ENCODE results near the gene WDCP.
A peak's percentile ranks its signal among the peaks of the same experiment; 100 is the strongest.
"Not testable (repeated sequence)": the region's sequence is repeated elsewhere in the genome, so short reads cannot be mapped to it uniquely, and the experiment has no call there.

Gene WDCP

GRCh38 chr2:24046930-24047702 lies at the start of gene WDCP:
TSS of gene WDCP (minus strand) at chr2:24047391. CDS start at chr2:24039494, 7,897 bp downstream.
- peak within 1 kb of the TSS; percentile 67 for H2AFZ ChIP-seq (ENCODE audit: low read depth, low read length)
- no peaks in the 10 kb centered on the region for H3K9me3 ChIP-seq (ENCODE audit: low read length)
- peak within 1 kb of the TSS; percentile 95 for H3K4me3 ChIP-seq (ENCODE audit: low read length)
- no peaks in the 10 kb centered on the region for H3K27me3 ChIP-seq (ENCODE audit: insufficient read depth, low read length)
- no peaks in the 10 kb centered on the region for H3K36me3 ChIP-seq (ENCODE audit: insufficient read depth, low read length)
- H3K4me1 ChIP-seq (ENCODE audit: insufficient read depth, low read length), result peaks cover 15% of the 10 kb centered on the region

- H2AFZ ChIP-seq (ENCODE audit: low read depth, low read length); H3K27me3 ChIP-seq (ENCODE audit: insufficient read depth, low read length); H3K9me3 ChIP-seq (ENCODE audit: low read length); H3K36me3 ChIP-seq (ENCODE audit: insufficient read depth, low read length); H3K4me3 ChIP-seq (ENCODE audit: low read length); H3K4me1 ChIP-seq (ENCODE audit: insufficient read depth, low read length): not testable (repeated sequence)
Observed at GRCh38 chr2:24095171-24095677, 48.0 kb upstream of the WDCP start.

GRCh38 chr2:24093270-24093669 lies 46.1 kb upstream of the WDCP start:
- H3K36me3 ChIP-seq (ENCODE audit: insufficient read depth, low read length); H2AFZ ChIP-seq (ENCODE audit: low read depth, low read length); H3K4me3 ChIP-seq (ENCODE audit: low read length); H3K27me3 ChIP-seq (ENCODE audit: insufficient read depth, low read length); H3K4me1 ChIP-seq (ENCODE audit: insufficient read depth, low read length); H3K9me3 ChIP-seq (ENCODE audit: low read length): not testable (repeated sequence)

- Histone ChIP-seq H2AFZ (ENCODE audit: low read depth, low read length) (no peak overlapping the region), H3K4me1 (ENCODE audit: insufficient read depth, low read length) (peaks cover 5% of the 10 kb centered on the region), H3K9me3 (ENCODE audit: low read length) (no peaks in the 10 kb centered on the region), H3K36me3 (ENCODE audit: insufficient read depth, low read length) (no peaks in the 10 kb centered on the region), H3K27me3 (ENCODE audit: insufficient read depth, low read length) (no peaks in the 10 kb centered on the region), H3K4me3 (ENCODE audit: low read length) (no peak overlapping the region)
Observed at GRCh38 chr2:24088821-24089359, 41.7 kb upstream of the WDCP start.

- no peak overlapping the region for H3K4me3 ChIP-seq (ENCODE audit: low read length)
- no peak overlapping the region for H2AFZ ChIP-seq (ENCODE audit: low read depth, low read length)
- peaks cover 14% of the 10 kb centered on the region for H3K4me1 ChIP-seq (ENCODE audit: insufficient read depth, low read length)
- H3K27me3 ChIP-seq (ENCODE audit: insufficient read depth, low read length), result no peaks in the 10 kb centered on the region
- peaks cover 7% of the 10 kb centered on the region for H3K36me3 ChIP-seq (ENCODE audit: insufficient read depth, low read length)
- no peaks in the 10 kb centered on the region for H3K9me3 ChIP-seq (ENCODE audit: low read length)
Observed at GRCh38 chr2:24087032-24087431, 39.8 kb upstream of the WDCP start.

- Histone ChIP-seq H3K4me3 (ENCODE audit: low read length) (no peak overlapping the region), H3K36me3 (ENCODE audit: insufficient read depth, low read length) (peaks cover 9% of the 10 kb centered on the region), H2AFZ (ENCODE audit: low read depth, low read length) (no peak overlapping the region), H3K27me3 (ENCODE audit: insufficient read depth, low read length) (no peaks in the 10 kb centered on the region), H3K9me3 (ENCODE audit: low read length) (no peaks in the 10 kb centered on the region), H3K4me1 (ENCODE audit: insufficient read depth, low read length) (peaks cover 14% of the 10 kb centered on the region)
Observed at GRCh38 chr2:24086241-24086640, 39.0 kb upstream of the WDCP start.

- Histone ChIP-seq H2AFZ (ENCODE audit: low read depth, low read length) (peak overlapping the region; percentile 20), H3K4me1 (ENCODE audit: insufficient read depth, low read length) (peaks cover 14% of the 10 kb centered on the region), H3K27me3 (ENCODE audit: insufficient read depth, low read length) (no peaks in the 10 kb centered on the region), H3K4me3 (ENCODE audit: low read length) (peak overlapping the region; percentile 61), H3K9me3 (ENCODE audit: low read length) (no peaks in the 10 kb centered on the region), H3K36me3 (ENCODE audit: insufficient read depth, low read length) (peaks cover 17% of the 10 kb centered on the region)
Observed at GRCh38 chr2:24085200-24085489, 38.0 kb upstream of the WDCP start.

- H2AFZ ChIP-seq (ENCODE audit: low read depth, low read length), result peak within 1 kb of the TSS; percentile 20
- H3K4me1 ChIP-seq (ENCODE audit: insufficient read depth, low read length), result peaks cover 14% of the 10 kb centered on the region
- H3K4me3 ChIP-seq (ENCODE audit: low read length), result peak within 1 kb of the TSS; percentile 61
- no peaks in the 10 kb centered on the region for H3K27me3 ChIP-seq (ENCODE audit: insufficient read depth, low read length)
- H3K36me3 ChIP-seq (ENCODE audit: insufficient read depth, low read length), result peaks cover 19% of the 10 kb centered on the region
- no peaks in the 10 kb centered on the region for H3K9me3 ChIP-seq (ENCODE audit: low read length)
Observed at GRCh38 chr2:24084386-24085199, 37.4 kb upstream of the WDCP start, which contains the start of gene TP53I3. TSS of gene TP53I3 (minus strand) at chr2:24084834. CDS start at chr2:24084326, 508 bp downstream.

GRCh38 chr2:24083567-24084385 lies 36.6 kb upstream of the WDCP start:
- peak overlapping the region; percentile 20 for H2AFZ ChIP-seq (ENCODE audit: low read depth, low read length)
- H3K36me3 ChIP-seq (ENCODE audit: insufficient read depth, low read length), result peaks cover 27% of the 10 kb centered on the region
- no peaks in the 10 kb centered on the region for H3K9me3 ChIP-seq (ENCODE audit: low read length)
- peaks cover 14% of the 10 kb centered on the region for H3K4me1 ChIP-seq (ENCODE audit: insufficient read depth, low read length)
- H3K27me3 ChIP-seq (ENCODE audit: insufficient read depth, low read length), result no peaks in the 10 kb centered on the region
- peak overlapping the region; percentile 61 for H3K4me3 ChIP-seq (ENCODE audit: low read length)

GRCh38 chr2:24082787-24083566 lies 35.8 kb upstream of the WDCP start:
- peaks cover 14% of the 10 kb centered on the region for H3K4me1 ChIP-seq (ENCODE audit: insufficient read depth, low read length)
- no peaks in the 10 kb centered on the region for H3K9me3 ChIP-seq (ENCODE audit: low read length)
- no peaks in the 10 kb centered on the region for H3K27me3 ChIP-seq (ENCODE audit: insufficient read depth, low read length)
- H3K4me3 ChIP-seq (ENCODE audit: low read length), result peak overlapping the region; percentile 61
- peak overlapping the region; percentile 20 for H2AFZ ChIP-seq (ENCODE audit: low read depth, low read length)
- H3K36me3 ChIP-seq (ENCODE audit: insufficient read depth, low read length), result peaks cover 32% of the 10 kb centered on the region

- H3K27me3 ChIP-seq (ENCODE audit: insufficient read depth, low read length), result no peaks in the 10 kb centered on the region
- H3K4me3 ChIP-seq (ENCODE audit: low read length), result no peak overlapping the region
- no peak overlapping the region for H2AFZ ChIP-seq (ENCODE audit: low read depth, low read length)
- H3K9me3 ChIP-seq (ENCODE audit: low read length), result no peaks in the 10 kb centered on the region
- peaks cover 16% of the 10 kb centered on the region for H3K4me1 ChIP-seq (ENCODE audit: insufficient read depth, low read length)
- peaks cover 36% of the 10 kb centered on the region for H3K36me3 ChIP-seq (ENCODE audit: insufficient read depth, low read length)
Observed at GRCh38 chr2:24080701-24081100, 33.5 kb upstream of the WDCP start.

GRCh38 chr2:24077879-24078278 lies 30.7 kb upstream of the WDCP start:
- H3K4me3 ChIP-seq (ENCODE audit: low read length), result no peak overlapping the region

More at GRCh38 chr2:24077879-24078278, 30.7 kb upstream of the WDCP start:
- peaks cover 44% of the 10 kb centered on the region for H3K36me3 ChIP-seq (ENCODE audit: insufficient read depth, low read length)
- H3K27me3 ChIP-seq (ENCODE audit: insufficient read depth, low read length), result no peaks in the 10 kb centered on the region
- H3K9me3 ChIP-seq (ENCODE audit: low read length), result no peaks in the 10 kb centered on the region
- peaks cover 9% of the 10 kb centered on the region for H3K4me1 ChIP-seq (ENCODE audit: insufficient read depth, low read length)
- H2AFZ ChIP-seq (ENCODE audit: low read depth, low read length), result no peak overlapping the region
